HepG2 (cell line): ENCODE results near the gene CD180. TPM values are rescaled to one million over a fixed set of nuclear protein-coding genes. Genes with fewer than 3 reads are reported as not detected.

Experiments used
- ATAC-seq: fragments of 200-7000 bp; cut with Tn5 transposase; 3 replicates; pipeline ENCODE4 v1.9.1; 2020; ENCODE audit warnings: mild to moderate bottlenecking, moderate library complexity
- BruUV-seq: library from RNA; stranded (reverse); fragments of 400-500 nt; replicated peaks from 2 replicates; lab custom pipeline; 2021; lab: Mats Ljungman, UMichigan
- CTCF ChIA-PET: fragments of 300-600 bp; formaldehyde crosslinking; extraction: SDS; loops from one replicate; lab custom pipeline; 2021; ENCODE audit warnings: low total read pairs, inconsistent platforms, low intra/inter-chr PET ratio; lab: Yijun Ruan, JAX
- POLR2A ChIA-PET: fragments of 350-600 bp; sonication (Branson Sonifier 250); formaldehyde crosslinking; loops from one replicate; lab custom pipeline; 2020; ENCODE audit warnings: antibody characterized with exemption, inconsistent platforms; lab: Yijun Ruan, JAX
- DNase-seq: peaks from one replicate; pipeline ENCODE4 v3.0.0-alpha.2; 2015; ENCODE audit warnings: low spot score
- FAIRE-seq: peaks from 3 replicates; lab custom pipeline; 2011; peaks lifted over from hg19 to GRCh38; lab: Jason Lieb, UNC
- H2AFZ ChIP-seq: one replicate; pipeline ENCODE4 v1.6.1; 2011; ENCODE audit warnings: low read length, inconsistent platforms
- H3K27ac ChIP-seq: fragments of 300-600 bp; 3 replicates; pipeline ENCODE4 v1.8.0; 2011; ENCODE audit warnings: mixed run types, mild to moderate bottlenecking, mixed read lengths, low read length, inconsistent platforms; ENCODE audit not compliant: insufficient read depth; ENCODE audit errors: extremely low read length
- H3K27me3 ChIP-seq, 2 experiments: fragments of 200-600 bp in 1 of 2; 2 replicates in 1 of 2; 3 replicates in 1 of 2; pipeline versions ENCODE4 v1.6.0 to v1.8.0; 2011; ENCODE audit warnings: low read length in 2 of 2, mild to moderate bottlenecking in 2 of 2, moderate library complexity in 2 of 2, inconsistent platforms in 1 of 2; ENCODE audit not compliant: insufficient read depth in 2 of 2, control insufficient read depth in 1 of 2
- H3K36me3 ChIP-seq, 2 experiments: fragments of 200-600 bp in 1 of 2; replicated peaks in 1 of 2; 2 replicates in 1 of 2; 3 replicates in 1 of 2; pipeline versions ENCODE4 v1.5.1 to v1.8.0; 2011; ENCODE audit warnings: low read length in 2 of 2, inconsistent platforms in 1 of 2; ENCODE audit not compliant: insufficient read depth in 2 of 2, control insufficient read depth in 1 of 2
- H3K4me1 ChIP-seq: 2 replicates; pipeline ENCODE4 v1.5.1; 2012; ENCODE audit warnings: low read length, inconsistent platforms; ENCODE audit not compliant: insufficient read depth
- H3K4me2 ChIP-seq: 2 replicates; pipeline ENCODE4 v1.6.0; 2011; ENCODE audit warnings: low read depth, low read length, inconsistent platforms
- H3K4me3 ChIP-seq, 3 experiments: fragments of 200-600 bp in 1 of 3; sonication (generic), shearing (Covaris generic) in 1 of 3; replicated peaks in 1 of 3; 2 replicates each; pipeline ENCODE4 v1.5.1; 2011 to 2016; ENCODE audit warnings: low read length in 3 of 3, inconsistent platforms in 2 of 3, low read depth in 2 of 3, mild to moderate bottlenecking in 2 of 3, control low read depth in 1 of 3, mixed read lengths in 1 of 3; ENCODE audit not compliant: insufficient read depth in 1 of 3
- H3K79me2 ChIP-seq: one replicate; pipeline ENCODE4 v1.6.1; 2011; ENCODE audit warnings: low read length, inconsistent platforms; ENCODE audit not compliant: insufficient read depth
- H3K9ac ChIP-seq: 2 replicates; pipeline ENCODE4 v1.6.0; 2011; ENCODE audit warnings: mild to moderate bottlenecking, low read depth, low read length, inconsistent platforms; ENCODE audit not compliant: insufficient read depth
- H3K9me3 ChIP-seq: 2 replicates; pipeline ENCODE4 v1.5.1; 2012; ENCODE audit warnings: mild to moderate bottlenecking, low read length
- H4K20me1 ChIP-seq: 2 replicates; pipeline ENCODE4 v1.6.0; 2011; ENCODE audit warnings: inconsistent platforms, mild to moderate bottlenecking, low read length, moderate library complexity; ENCODE audit not compliant: insufficient read depth
- EHMT2 ChIP-seq: fragments of 200-600 bp; sonication (generic); IDR thresholded peaks from 2 replicates; pipeline ENCODE4 v1.7.0; 2017; ENCODE audit warnings: antibody characterized with exemption, low read depth, low read length, borderline replicate concordance
- GATA4 ChIP-seq: sonication (generic); IDR thresholded peaks from 2 replicates; pipeline ENCODE4 v1.6.1; 2016; ENCODE audit warnings: antibody characterized with exemption, low read depth, borderline replicate concordance
- GRHL1 ChIP-seq: sonication (generic); formaldehyde crosslinking; conservative IDR thresholded peaks from 2 replicates; pipeline ENCODE4 v1.8.0; 2022; ENCODE audit warnings: missing genetic modification reagents
- NR3C1 ChIP-seq: sonication (generic); formaldehyde crosslinking; IDR thresholded peaks from 2 replicates; pipeline ENCODE4 v1.4.0; 2020; ENCODE audit warnings: missing genetic modification reagents
- PPARG ChIP-seq: conservative IDR thresholded peaks from 2 replicates; pipeline ENCODE4 v1.6.1; 2016; ENCODE audit warnings: missing biosample characterization, missing genetic modification reagents
- PTBP1 ChIP-seq: fragments of 200-400 bp; formaldehyde crosslinking; IDR thresholded peaks from 2 replicates; pipeline ENCODE4 v1.6.1; 2018; ENCODE audit warnings: low read length, low read depth; ENCODE audit not compliant: poor library complexity, severe bottlenecking
- STAT5B ChIP-seq: sonication (generic); formaldehyde crosslinking; IDR thresholded peaks from 2 replicates; pipeline ENCODE4 v1.4.0; 2020; ENCODE audit warnings: missing genetic modification reagents
- ZBTB2 ChIP-seq: sonication (generic); formaldehyde crosslinking; IDR thresholded peaks from 2 replicates; pipeline ENCODE4 v1.8.0; 2022; ENCODE audit warnings: low read depth, missing genetic modification reagents
- ZNF235 ChIP-seq: sonication (generic); formaldehyde crosslinking; IDR thresholded peaks from 2 replicates; pipeline ENCODE4 v1.8.1; 2023; ENCODE audit warnings: mild to moderate bottlenecking, missing genetic modification reagents, borderline replicate concordance
- ZNF282 ChIP-seq: fragments of 450-650 bp; IDR thresholded peaks from 2 replicates; pipeline ENCODE4 v1.6.1; 2018; ENCODE audit not compliant: partially characterized antibody
- ZNF296 ChIP-seq: sonication (generic); formaldehyde crosslinking; conservative IDR thresholded peaks from 2 replicates; pipeline ENCODE4 v1.5.0; 2020; ENCODE audit warnings: mild to moderate bottlenecking, missing genetic modification reagents
- ZNF543 ChIP-seq: sonication (generic); formaldehyde crosslinking; IDR thresholded peaks from 2 replicates; pipeline ENCODE4 v1.4.0; 2020; ENCODE audit warnings: mild to moderate bottlenecking, missing genetic modification reagents
- WGBS: methylation state at CpG from one replicate; pipeline ENCODE4 v1.1.6; 2017; ENCODE audit warnings: low lambda C conversion rate; 5-methylcytosine and 5-hydroxymethylcytosine counted together
- in situ Hi-C: cut with HindIII; loops from 2 replicates; pipeline ENCODE4 v1.10.0; 2017; ENCODE audit warnings: low pct_unique_long_range_greater_than_20kb; ENCODE audit not compliant: extremely low pct_ligation_motif_present
- intact Hi-C: fragments of 100-400 bp; cut with micrococcal nuclease; formaldehyde crosslinking; loops from one replicate; pipeline ENCODE4 v1.10.0; 2022; ENCODE audit not compliant: unreplicated experiment
- polyA plus RNA-seq, 8 experiments: library from polyadenylated mRNA; depleted of rRNA in 3 of 8; stranded (reverse) in 7 of 8; unstranded in 1 of 8; fragments of >200 nt; fragmentation: Illumina TruSeq in 4 of 8; extraction: Trizol in 4 of 8; gene quantifications; 2 replicates each; pipeline versions ENCODE4 v1.2.1 to v1.2.3, GENCODE V29; 2011 to 2016; ENCODE audit warnings: low read depth in 4 of 8, missing spikeins in 1 of 8, mixed read lengths in 1 of 8; ENCODE audit not compliant: insufficient read depth in 1 of 8
- total RNA-seq, 5 experiments: library from RNA; depleted of rRNA; stranded (reverse); fragments of >200 nt; fragmentation: Illumina TruSeq; extraction: Trizol; gene quantifications; 2 replicates each; pipeline ENCODE4 v1.2.3, GENCODE V29; 2016; ENCODE audit warnings: low read depth in 1 of 5
- TF ChIP-seq, protein P1 (sequence below): sonication (generic); formaldehyde crosslinking; IDR thresholded peaks from 2 replicates; pipeline ENCODE4 v1.4.0; 2020; ENCODE audit warnings: missing genetic modification reagents
- TF ChIP-seq, protein P2 (sequence below): sonication (generic); formaldehyde crosslinking; IDR thresholded peaks from 2 replicates; pipeline ENCODE4 v1.8.1; 2023; ENCODE audit warnings: mild to moderate bottlenecking, inconsistent platforms, moderate library complexity, missing genetic modification reagents, borderline replicate concordance

CD180 gene
- total and polyA plus RNA-seq, 2 of the 13 experiments (the other 11 are each of a cell fraction or from before 2014, with no cell fraction given): not detected

- no peak overlapping the region for H3K9ac ChIP-seq
- ATAC-seq (no peak), DNase-seq (no peak), FAIRE-seq (no peak)
- H3K4me2 ChIP-seq: no peak overlapping the region
- in situ Hi-C loops: no loop called here
- ChIA-PET POLR2A (no interaction called here), CTCF (no interaction called here)
- H3K9me3 ChIP-seq: no peaks in the 10 kb centered on the region
- 79% methylated on average over 9 of the region's 9 CpGs for WGBS
- H3K36me3 ChIP-seq: no peaks in the 10 kb centered on the region
- H3K4me1 ChIP-seq: peaks cover 33% of the 10 kb centered on the region
- H4K20me1 ChIP-seq: no peaks in the 10 kb centered on the region
- H3K79me2 ChIP-seq: no peaks in the 10 kb centered on the region
- no peaks in the 10 kb centered on the region for H3K27me3 ChIP-seq
- no TSS peak for BruUV-seq
- H2AFZ ChIP-seq: no peak overlapping the region
- TF ChIP-seq, protein P1, sequence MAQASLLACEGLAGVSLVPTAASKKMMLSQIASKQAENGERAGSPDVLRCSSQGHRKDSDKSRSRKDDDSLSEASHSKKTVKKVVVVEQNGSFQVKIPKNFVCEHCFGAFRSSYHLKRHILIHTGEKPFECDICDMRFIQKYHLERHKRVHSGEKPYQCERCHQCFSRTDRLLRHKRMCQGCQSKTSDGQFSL (CRISPR knock-in tag): no peak
- TF ChIP-seq STAT5B (CRISPR knock-in tag): no peak
- TF ChIP-seq GATA4: no peak
- no peak for TF ChIP-seq ZBTB2 (CRISPR knock-in tag)
- no peak for TF ChIP-seq NR3C1 (CRISPR knock-in tag)
- TF ChIP-seq PPARG (CRISPR knock-in tag): no peak
- TF ChIP-seq, protein P2, sequence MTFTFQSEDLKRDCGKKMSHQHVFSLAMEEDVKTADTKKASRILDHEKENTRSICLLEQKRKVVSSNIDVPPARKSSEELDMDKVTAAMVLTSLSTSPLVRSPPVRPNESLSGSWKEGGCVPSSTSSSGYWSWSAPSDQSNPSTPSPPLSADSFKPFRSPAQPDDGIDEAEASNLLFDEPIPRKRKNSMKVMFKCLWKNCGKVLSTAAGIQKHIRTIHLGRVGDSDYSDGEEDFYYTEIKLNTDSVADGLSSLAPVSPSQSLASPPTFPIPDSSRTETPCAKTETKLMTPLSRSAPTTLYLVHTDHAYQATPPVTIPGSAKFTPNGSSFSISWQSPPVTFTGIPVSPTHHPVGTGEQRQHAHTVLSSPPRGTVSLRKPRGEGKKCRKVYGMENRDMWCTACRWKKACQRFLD (CRISPR knock-in tag): no peak
- TF ChIP-seq GRHL1 (CRISPR knock-in tag): no peak
- no peak for TF ChIP-seq PTBP1
- no peak for TF ChIP-seq EHMT2
- TF ChIP-seq ZNF543 (CRISPR knock-in tag): no peak
- no peak for TF ChIP-seq ZNF296 (CRISPR knock-in tag)
- TF ChIP-seq ZNF282: no peak
- no peak for TF ChIP-seq ZNF235 (CRISPR knock-in tag)
- H3K4me3 ChIP-seq: no peak overlapping the region
- intact Hi-C loops: no loop called here
- no peak overlapping the region for H3K27ac ChIP-seq
These were observed 36.5 kb upstream of the CD180 start for GRCh38 chr5:67233075-67233474.
